GM23338 (cell line): ENCODE results near the gene FASLG. TPM values are rescaled to one million over a fixed set of nuclear protein-coding genes. Genes with fewer than 3 reads are reported as not detected.

ENCODE experiments used
- ATAC-seq: fragments of 200-7000 bp; cut with Tn5 transposase; 3 replicates; pipeline ENCODE4 v1.9.1; 2020
- DNase-seq: peaks from one replicate; pipeline ENCODE4 v3.0.0-alpha.2; 2015; ENCODE audit warnings: low spot score
- H2AFZ ChIP-seq: fragments of 200-600 bp; sonication (generic); 2 replicates; pipeline ENCODE4 v1.8.0; 2016; ENCODE audit warnings: antibody characterized with exemption, mild to moderate bottlenecking, moderate library complexity
- H3F3A ChIP-seq: fragments of 200-600 bp; sonication (generic); replicated peaks from 2 replicates; pipeline ENCODE4 v1.8.0; 2017; ENCODE audit warnings: antibody characterized with exemption, mixed run types, low read depth
- H3K27ac ChIP-seq: fragments of 200-600 bp; sonication (generic); 2 replicates; pipeline ENCODE4 v1.6.1; 2016; ENCODE audit warnings: low read depth
- H3K27me3 ChIP-seq: fragments of 200-600 bp; sonication (generic); 2 replicates; pipeline ENCODE4 v1.8.0; 2016; ENCODE audit warnings: mild to moderate bottlenecking, mixed run types, moderate library complexity; ENCODE audit not compliant: insufficient read depth
- H3K36me3 ChIP-seq: fragments of 200-600 bp; sonication (generic); 2 replicates; pipeline ENCODE4 v1.8.0; 2016; ENCODE audit warnings: mild to moderate bottlenecking; ENCODE audit not compliant: insufficient read depth
- H3K4me1 ChIP-seq: fragments of 200-600 bp; sonication (generic); 2 replicates; pipeline ENCODE4 v1.8.0; 2016; ENCODE audit warnings: mild to moderate bottlenecking, moderate library complexity; ENCODE audit not compliant: insufficient read depth
- H3K4me2 ChIP-seq: fragments of 200-600 bp; sonication (generic); 2 replicates; pipeline ENCODE4 v1.7.1; 2017; ENCODE audit warnings: mixed run types
- H3K4me3 ChIP-seq: fragments of 200-600 bp; sonication (generic); 2 replicates; pipeline ENCODE4 v1.6.1; 2016; ENCODE audit warnings: mixed run types
- H3K79me2 ChIP-seq: fragments of 200-600 bp; sonication (generic); replicated peaks from 2 replicates; pipeline ENCODE4 v1.8.0; 2017; ENCODE audit warnings: mild to moderate bottlenecking; ENCODE audit not compliant: insufficient read depth
- H3K9me2 ChIP-seq: fragments of 200-600 bp; sonication (generic); 2 replicates; pipeline ENCODE4 v1.8.0; 2017; ENCODE audit not compliant: insufficient read depth
- H4K20me1 ChIP-seq: fragments of 200-600 bp; sonication (generic); replicated peaks from 2 replicates; pipeline ENCODE4 v1.8.0; 2017; ENCODE audit warnings: mild to moderate bottlenecking; ENCODE audit not compliant: insufficient read depth
- H3K27ac Mint-ChIP-seq: 2 replicates; pipeline ENCODE4 v1.8.0; 2020; ENCODE audit warnings: inconsistent platforms, mild to moderate bottlenecking, moderate library complexity, mixed read lengths
- H3K27me3 Mint-ChIP-seq: 3 replicates; pipeline ENCODE4 v1.8.0; 2022; ENCODE audit warnings: low read depth, mild to moderate bottlenecking, moderate library complexity, mixed read lengths, inconsistent platforms; ENCODE audit not compliant: insufficient read depth, poor library complexity
- H3K36me3 Mint-ChIP-seq: 3 replicates; pipeline ENCODE4 v1.8.0; 2021; ENCODE audit warnings: low read depth, mild to moderate bottlenecking, inconsistent platforms, moderate library complexity, mixed read lengths
- H3K4me1 Mint-ChIP-seq: 3 replicates; pipeline ENCODE4 v1.8.0; 2020; ENCODE audit warnings: mild to moderate bottlenecking, inconsistent platforms, mixed read lengths
- H3K4me3 Mint-ChIP-seq: 3 replicates; pipeline ENCODE4 v1.8.0; 2021; ENCODE audit warnings: moderate library complexity, mild to moderate bottlenecking, inconsistent platforms, mixed read lengths
- H3K9me3 Mint-ChIP-seq: 3 replicates; pipeline ENCODE4 v1.8.0; 2020; ENCODE audit warnings: moderate library complexity, mild to moderate bottlenecking, inconsistent platforms, mixed read lengths
- CTCF ChIP-seq, 2 experiments: fragments of 200-600 bp in 1 of 2; sonication (generic) in 1 of 2; conservative IDR thresholded peaks; 2 replicates each; pipeline versions ENCODE4 v1.5.1 to v1.6.1; 2016 to 2017; ENCODE audit warnings: antibody characterized with exemption in 2 of 2, low read depth in 2 of 2, mild to moderate bottlenecking in 2 of 2, moderate library complexity in 1 of 2
- EZH2 ChIP-seq: fragments of 200-600 bp; sonication (generic); IDR thresholded peaks from one replicate; pipeline ENCODE4 v1.8.0; 2017; ENCODE audit warnings: antibody characterized with exemption, mild to moderate bottlenecking, low read depth; ENCODE audit not compliant: unreplicated experiment
- JUNB ChIP-seq: IDR thresholded peaks from one replicate; pipeline ENCODE4 v1.6.1; 2016; ENCODE audit warnings: antibody characterized with exemption; ENCODE audit not compliant: unreplicated experiment
- NANOG ChIP-seq: IDR thresholded peaks from 2 replicates; pipeline ENCODE4 v1.6.1; 2016; ENCODE audit warnings: antibody characterized with exemption, borderline replicate concordance
- STAT1 ChIP-seq: IDR thresholded peaks from one replicate; pipeline ENCODE4 v1.6.1; 2016; ENCODE audit warnings: antibody characterized with exemption; ENCODE audit not compliant: unreplicated experiment
- ZNF114 ChIP-seq: fragments of 250-450 bp; sonication (Bioruptor Pico); IDR thresholded peaks from 2 replicates; pipeline ENCODE4 v1.5.0; 2020; ENCODE audit warnings: mild to moderate bottlenecking, moderate library complexity
- ZNF331 ChIP-seq: fragments of 250-450 bp; sonication (Bioruptor Pico); IDR thresholded peaks from 2 replicates; pipeline ENCODE4 v1.5.0; 2020; ENCODE audit warnings: low read depth, mild to moderate bottlenecking, moderate library complexity
- ZNF462 ChIP-seq: fragments of 250-450 bp; sonication (Bioruptor Pico); IDR thresholded peaks from 2 replicates; pipeline ENCODE4 v1.5.0; 2020; ENCODE audit warnings: mild to moderate bottlenecking, moderate library complexity
- polyA plus RNA-seq: library from polyadenylated mRNA; unstranded; fragments of >200 nt; fragmentation: Nextera tagmentation; extraction: Ambion mirVana; gene quantifications from 2 replicates; pipeline ENCODE4 v1.2.1, GENCODE V29; 2016
- total RNA-seq: library from RNA; depleted of rRNA; stranded (reverse); fragments of >200 nt; shearing (Covaris generic); gene quantifications from 2 replicates; pipeline ENCODE4 v1.2.3, GENCODE V29; 2014
- TF ChIP-seq, protein P1 (sequence below): IDR thresholded peaks from one replicate; pipeline ENCODE4 v1.6.1; 2018; ENCODE audit warnings: antibody characterized with exemption; ENCODE audit not compliant: unreplicated experiment

The FASLG gene
- total and polyA plus RNA-seq, 2 experiments from 2014 or later, result not detected

- Mint-ChIP-seq H3K27me3 (peaks cover 4% of the 10 kb centered on the region), H3K9me3 (peaks cover 3% of the 10 kb centered on the region; the same call in 2 of the 3 replicates), H3K36me3 (peaks cover 23% of the 10 kb centered on the region), H3K4me1 (no peaks in the 10 kb centered on the region; the same call in 2 of the 3 replicates), H3K27ac (no peak overlapping the region), H3K4me3 (no peak overlapping the region)
- DNase-seq, result peak; percentile 38
- Histone ChIP-seq H3K27ac (no peak overlapping the region), H3K36me3 (peaks cover 7% of the 10 kb centered on the region; the same call in 1 of the 2 replicates), H2AFZ (no peak overlapping the region), H3K9me2 (no peaks in the 10 kb centered on the region), H3K4me2 (no peak overlapping the region), H3K27me3 (no peaks in the 10 kb centered on the region), H3K4me1 (no peaks in the 10 kb centered on the region), H3K79me2 (no peaks in the 10 kb centered on the region), H3K4me3 (no peak overlapping the region), H3F3A (no peaks in the 10 kb centered on the region), H4K20me1 (no peaks in the 10 kb centered on the region)
- TF ChIP-seq ZNF331 (CRISPR knock-in tag) (no peak), CTCF (conservative IDR thresholded peaks at IDR 0.05; ENCODE audit: low read depth in 2 of 2) (peak in 1 of 2 experiments; percentile 66; a peak in 3 of 4 replicates)
- peak; percentile 52; the same call in 2 of the 3 replicates for ATAC-seq
Observed at GRCh38 chr1:172609528-172609927, 49.4 kb upstream of the FASLG start.

- Histone ChIP-seq H3K4me1 (no peaks in the 10 kb centered on the region), H2AFZ (no peak overlapping the region), H3K4me2 (no peak overlapping the region), H3K79me2 (no peaks in the 10 kb centered on the region), H3K27me3 (no peaks in the 10 kb centered on the region), H3K36me3 (peaks cover 7% of the 10 kb centered on the region; the same call in 1 of the 2 replicates), H3K9me2 (no peaks in the 10 kb centered on the region), H3F3A (no peaks in the 10 kb centered on the region), H3K27ac (no peak overlapping the region), H4K20me1 (no peaks in the 10 kb centered on the region), H3K4me3 (no peak overlapping the region)
- Mint-ChIP-seq H3K27ac (no peak overlapping the region), H3K4me1 (no peaks in the 10 kb centered on the region; the same call in 2 of the 3 replicates), H3K27me3 (peaks cover 9% of the 10 kb centered on the region), H3K9me3 (peaks cover 25% of the 10 kb centered on the region), H3K4me3 (no peak overlapping the region), H3K36me3 (peaks cover 40% of the 10 kb centered on the region)
- ATAC-seq, result no peak
- DNase-seq, result no peak
- TF ChIP-seq STAT1, result no peak
- no peak for TF ChIP-seq JUNB
- no peak for TF ChIP-seq NANOG
- no peak for TF ChIP-seq ZNF331 (CRISPR knock-in tag)
- TF ChIP-seq ZNF114 (CRISPR knock-in tag), result no peak
- TF ChIP-seq, protein P1, sequence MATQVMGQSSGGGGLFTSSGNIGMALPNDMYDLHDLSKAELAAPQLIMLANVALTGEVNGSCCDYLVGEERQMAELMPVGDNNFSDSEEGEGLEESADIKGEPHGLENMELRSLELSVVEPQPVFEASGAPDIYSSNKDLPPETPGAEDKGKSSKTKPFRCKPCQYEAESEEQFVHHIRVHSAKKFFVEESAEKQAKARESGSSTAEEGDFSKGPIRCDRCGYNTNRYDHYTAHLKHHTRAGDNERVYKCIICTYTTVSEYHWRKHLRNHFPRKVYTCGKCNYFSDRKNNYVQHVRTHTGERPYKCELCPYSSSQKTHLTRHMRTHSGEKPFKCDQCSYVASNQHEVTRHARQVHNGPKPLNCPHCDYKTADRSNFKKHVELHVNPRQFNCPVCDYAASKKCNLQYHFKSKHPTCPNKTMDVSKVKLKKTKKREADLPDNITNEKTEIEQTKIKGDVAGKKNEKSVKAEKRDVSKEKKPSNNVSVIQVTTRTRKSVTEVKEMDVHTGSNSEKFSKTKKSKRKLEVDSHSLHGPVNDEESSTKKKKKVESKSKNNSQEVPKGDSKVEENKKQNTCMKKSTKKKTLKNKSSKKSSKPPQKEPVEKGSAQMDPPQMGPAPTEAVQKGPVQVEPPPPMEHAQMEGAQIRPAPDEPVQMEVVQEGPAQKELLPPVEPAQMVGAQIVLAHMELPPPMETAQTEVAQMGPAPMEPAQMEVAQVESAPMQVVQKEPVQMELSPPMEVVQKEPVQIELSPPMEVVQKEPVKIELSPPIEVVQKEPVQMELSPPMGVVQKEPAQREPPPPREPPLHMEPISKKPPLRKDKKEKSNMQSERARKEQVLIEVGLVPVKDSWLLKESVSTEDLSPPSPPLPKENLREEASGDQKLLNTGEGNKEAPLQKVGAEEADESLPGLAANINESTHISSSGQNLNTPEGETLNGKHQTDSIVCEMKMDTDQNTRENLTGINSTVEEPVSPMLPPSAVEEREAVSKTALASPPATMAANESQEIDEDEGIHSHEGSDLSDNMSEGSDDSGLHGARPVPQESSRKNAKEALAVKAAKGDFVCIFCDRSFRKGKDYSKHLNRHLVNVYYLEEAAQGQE, result no peak
- TF ChIP-seq EZH2, result no peak
- TF ChIP-seq ZNF462 (CRISPR knock-in tag), result no peak
Observed at GRCh38 chr1:172612478-172612877, 46.4 kb upstream of the FASLG start.
